ENCODE data around the gene SAPCD2. TPM values are rescaled to one million over a fixed set of nuclear protein-coding genes. Genes with fewer than 3 reads are reported as not detected.
"Not testable (repeated sequence)": the region's sequence is repeated elsewhere in the genome, so short reads cannot be mapped to it uniquely, and the experiment has no call there.

SAPCD2 gene
- total RNA-seq, 1 experiment from 2014 or later = 29.8 TPM

DNA sequence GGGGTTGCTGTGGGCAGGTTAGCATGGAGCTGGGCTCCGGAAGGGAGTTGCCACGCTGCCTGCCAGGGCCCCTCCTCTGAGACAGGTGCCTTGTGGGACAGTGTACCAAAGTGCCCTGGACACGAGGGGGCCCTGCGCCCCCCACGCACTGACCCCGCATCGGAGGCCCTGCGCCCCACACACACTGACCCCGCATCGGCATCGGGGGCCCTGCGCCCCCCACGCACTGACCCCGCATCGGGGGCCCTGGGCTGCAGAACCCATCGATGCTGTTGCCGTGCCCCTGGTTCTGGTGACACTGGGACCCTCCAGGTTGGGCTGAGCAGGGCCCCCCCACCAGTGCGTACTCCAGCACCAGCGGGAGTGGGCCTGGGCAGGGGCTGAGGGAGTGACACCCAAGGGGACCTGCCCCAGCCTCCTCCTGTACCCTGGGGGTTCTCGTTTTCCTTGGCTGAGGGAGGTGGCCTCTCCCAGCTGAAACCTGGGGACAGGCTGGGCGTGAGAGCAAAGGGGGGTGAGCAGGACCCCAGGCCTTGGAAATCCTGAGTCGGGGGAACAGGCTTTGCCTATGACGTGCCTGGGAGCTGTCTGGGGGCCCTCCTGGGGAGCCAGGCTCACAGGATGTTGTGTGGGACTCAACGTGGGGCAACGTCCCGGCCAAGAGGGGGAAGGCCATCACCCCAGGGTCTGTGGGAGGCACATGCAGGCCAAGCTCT, 6.9 kb downstream of the SAPCD2 start:
- no peaks in the 10 kb centered on the region for H3K79me2 ChIP-seq (ENCODE audit: insufficient read depth, low read length)
- Mint-ChIP-seq H3K4me1 (peaks cover 7 to 11% of the 10 kb centered on the region in 2 experiments), H3K4me3 (no peak overlapping the region), H3K36me3 (ENCODE audit: insufficient read depth in 1 of 3, low read depth in 3 of 3) (peaks cover 0 to 5% (median 4%) of the 10 kb centered on the region in 3 experiments; a peak in 4 of 7 replicates), H3K9me3 (no peaks in the 10 kb centered on the region), H3K27me3 (ENCODE audit: low read depth) (peaks cover 8% of the 10 kb centered on the region), H3K27ac (no peak overlapping the region; a peak in 1 of 7 replicates)
- no peaks in the 10 kb centered on the region for H3K4me1 ChIP-seq (ENCODE audit: insufficient read depth, low read length)
- no peak overlapping the region for H2BK120ac ChIP-seq (ENCODE audit: low read depth, low read length, poor library complexity, severe bottlenecking)
- no peak overlapping the region for H2AK5ac ChIP-seq (ENCODE audit: insufficient read length, low read length)
- no peak overlapping the region for H4K91ac ChIP-seq (ENCODE audit: insufficient read length, low read depth, low read length)
- H3K27me3 ChIP-seq (ENCODE audit: insufficient read depth, low read length) = no peaks in the 10 kb centered on the region
- H2BK5ac ChIP-seq (ENCODE audit: insufficient read length, low read length) = no peak overlapping the region
- no peak for DNase-seq
- H3K14ac ChIP-seq (ENCODE audit: insufficient read depth, low read length) = no peak overlapping the region
- no peak overlapping the region for H3K23ac ChIP-seq (ENCODE audit: insufficient read length, low read depth, low read length)
- H4K5ac ChIP-seq (ENCODE audit: insufficient read length, low read depth, low read length) = no peak overlapping the region
- no peak overlapping the region for H2BK15ac ChIP-seq (ENCODE audit: low read depth, low read length)
- no peak overlapping the region for H3K4ac ChIP-seq (ENCODE audit: low read depth, low read length)
- no peak overlapping the region for H3K4me2 ChIP-seq (ENCODE audit: insufficient read depth, insufficient read length, low read length)
- H2BK12ac ChIP-seq (ENCODE audit: insufficient read length, low read depth, low read length) = no peak overlapping the region
- no peak for TF ChIP-seq CTCF (conservative IDR thresholded peaks at IDR 0.05)
- H3K18ac ChIP-seq (ENCODE audit: insufficient read length, low read depth, low read length) = no peak overlapping the region
- no peaks in the 10 kb centered on the region for H3K23me2 ChIP-seq (ENCODE audit: insufficient read length, low read depth, low read length, poor library complexity, severe bottlenecking)
- WGBS (ENCODE audit: extremely low coverage, insufficient read length, low lambda C conversion rate) = no CpG with 5 or more reads among the region's 26 CpGs
- peaks cover 3% of the 10 kb centered on the region for H4K20me1 ChIP-seq (ENCODE audit: control insufficient read depth, insufficient read depth, insufficient read length)
- H3K9ac ChIP-seq (ENCODE audit: extremely low read depth, insufficient read length, low read length) = no peak overlapping the region
- no peak overlapping the region for H3K27ac ChIP-seq (ENCODE audit: insufficient read length, low read depth, low read length)
- H2BK20ac ChIP-seq (ENCODE audit: low read depth, low read length, poor library complexity, severe bottlenecking) = no peak overlapping the region
- H3T11ph ChIP-seq (ENCODE audit: low read length) = no peak overlapping the region
- no peaks in the 10 kb centered on the region for H3K9me3 ChIP-seq (ENCODE audit: control insufficient read depth, low read depth, low read length)
- H3K56ac ChIP-seq (ENCODE audit: insufficient read length, low read depth, low read length) = no peak overlapping the region
- no peak overlapping the region for H2AFZ ChIP-seq (ENCODE audit: low read length)
- no peak overlapping the region for H4K8ac ChIP-seq (replicated peaks; ENCODE audit: insufficient read length, low read depth, low read length)
- H3K79me1 ChIP-seq (ENCODE audit: insufficient read depth, low read depth, low read length, poor library complexity, severe bottlenecking) = no peaks in the 10 kb centered on the region

- not testable (repeated sequence) for DNase-seq; H3K27ac ChIP-seq (ENCODE audit: insufficient read length, low read depth, low read length)
- WGBS (ENCODE audit: extremely low coverage, insufficient read length, low lambda C conversion rate) = no CpG with 5 or more reads among the region's 9 CpGs
Measured at GRCh38 chr9:137062798-137063197, 7.6 kb downstream of the SAPCD2 start.

More at GRCh38 chr9:137062798-137063197, 7.6 kb downstream of the SAPCD2 start:
- H3K79me2 ChIP-seq (ENCODE audit: insufficient read depth, low read length); H4K5ac ChIP-seq (ENCODE audit: insufficient read length, low read depth, low read length); H2BK5ac ChIP-seq (ENCODE audit: insufficient read length, low read length); H3K23ac ChIP-seq (ENCODE audit: insufficient read length, low read depth, low read length); H3K9ac ChIP-seq (ENCODE audit: extremely low read depth, insufficient read length, low read length); H3K14ac ChIP-seq (ENCODE audit: insufficient read depth, low read length); H3K27me3 Mint-ChIP-seq (ENCODE audit: low read depth); H3K9me3 Mint-ChIP-seq; H2AFZ ChIP-seq (ENCODE audit: low read length); H3K79me1 ChIP-seq (ENCODE audit: insufficient read depth, low read depth, low read length, poor library complexity, severe bottlenecking); H3K4me3 Mint-ChIP-seq; H2BK15ac ChIP-seq (ENCODE audit: low read depth, low read length); H3K4me1 Mint-ChIP-seq; H3K23me2 ChIP-seq (ENCODE audit: insufficient read length, low read depth, low read length, poor library complexity, severe bottlenecking); H3K27me3 ChIP-seq (ENCODE audit: insufficient read depth, low read length); H3K4ac ChIP-seq (ENCODE audit: low read depth, low read length); H3T11ph ChIP-seq (ENCODE audit: low read length); H3K36me3 Mint-ChIP-seq (ENCODE audit: insufficient read depth in 1 of 3, low read depth in 3 of 3); H3K27ac Mint-ChIP-seq; H3K4me2 ChIP-seq (ENCODE audit: insufficient read depth, insufficient read length, low read length); H3K18ac ChIP-seq (ENCODE audit: insufficient read length, low read depth, low read length); H2AK5ac ChIP-seq (ENCODE audit: insufficient read length, low read length); H2BK20ac ChIP-seq (ENCODE audit: low read depth, low read length, poor library complexity, severe bottlenecking); H3K56ac ChIP-seq (ENCODE audit: insufficient read length, low read depth, low read length); H4K8ac ChIP-seq (replicated peaks; ENCODE audit: insufficient read length, low read depth, low read length); H2BK12ac ChIP-seq (ENCODE audit: insufficient read length, low read depth, low read length); H4K91ac ChIP-seq (ENCODE audit: insufficient read length, low read depth, low read length); H4K20me1 ChIP-seq (ENCODE audit: control insufficient read depth, insufficient read depth, insufficient read length); H3K4me1 ChIP-seq (ENCODE audit: insufficient read depth, low read length); H3K9me3 ChIP-seq (ENCODE audit: control insufficient read depth, low read depth, low read length); H2BK120ac ChIP-seq (ENCODE audit: low read depth, low read length, poor library complexity, severe bottlenecking): not testable (repeated sequence)

Data from H9 (cell line).